SKM-1 treated with dmso at 0.1 percent for 144 hours (cell line): ENCODE measurements around the gene ZAR1L.
A peak's percentile ranks its signal among the peaks of the same experiment; 100 is the strongest.
"Not testable (repeated sequence)": the region's sequence is repeated elsewhere in the genome, so short reads cannot be mapped to it uniquely, and the experiment has no call there.

Experiments
- DNase-seq: peaks from one replicate; lab custom pipeline; 2025; ENCODE audit not compliant: unreplicated experiment; lab: John Stamatoyannopoulos, UW

The ZAR1L gene

GRCh38 chr13:32315238-32316027 is at the start of gene ZAR1L, which contains the start of gene BRCA2:
TSS of gene ZAR1L (minus strand) at chr13:32315363. CDS start at chr13:32311925, 3,438 bp downstream.
TSS of gene BRCA2 (plus strand) at chr13:32315508. CDS start at chr13:32316461, 953 bp downstream.
- DNase-seq: peak; percentile 78

GRCh38 chr13:32362574-32362973 is 47.4 kb upstream of the ZAR1L start:
- DNase-seq: peak; percentile 20

GRCh38 chr13:32355935-32356334 is 40.8 kb upstream of the ZAR1L start:
- DNase-seq: not testable (repeated sequence)

- no peak for DNase-seq
Measured at GRCh38 chr13:32354040-32354439, 38.9 kb upstream of the ZAR1L start.

- not testable (repeated sequence) for DNase-seq
Measured at GRCh38 chr13:32350839-32351441, 35.8 kb upstream of the ZAR1L start.

DNA sequence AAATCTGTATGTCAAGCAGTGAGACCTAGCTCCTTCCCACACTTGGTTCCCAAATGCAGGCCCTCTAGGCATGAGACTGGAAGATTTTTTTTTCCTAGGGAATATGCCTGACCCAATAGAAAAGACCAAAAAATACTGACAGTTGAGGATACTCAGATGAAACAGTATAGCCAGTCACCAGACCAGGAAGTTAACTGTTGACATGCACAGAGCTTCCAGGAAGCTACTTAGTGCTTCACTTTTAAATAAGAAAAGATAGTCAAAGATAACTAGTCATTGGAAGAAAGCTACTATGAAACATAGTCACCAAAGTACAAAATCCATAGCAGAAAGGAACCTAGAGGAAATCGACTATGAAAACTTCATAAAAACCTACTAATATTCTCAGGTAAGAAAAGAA is 32.5 kb upstream of the ZAR1L start:
- no peak for DNase-seq

GRCh38 chr13:32340914-32341313 is 25.8 kb upstream of the ZAR1L start:
- DNase-seq: no peak

GRCh38 chr13:32334671-32335070 is 19.5 kb upstream of the ZAR1L start:
- DNase-seq: no peak

GRCh38 chr13:32330441-32330840 is 15.3 kb upstream of the ZAR1L start:
- no peak for DNase-seq

- DNase-seq: no peak
Measured at GRCh38 chr13:32323912-32324311, 8.7 kb upstream of the ZAR1L start.

DNA sequence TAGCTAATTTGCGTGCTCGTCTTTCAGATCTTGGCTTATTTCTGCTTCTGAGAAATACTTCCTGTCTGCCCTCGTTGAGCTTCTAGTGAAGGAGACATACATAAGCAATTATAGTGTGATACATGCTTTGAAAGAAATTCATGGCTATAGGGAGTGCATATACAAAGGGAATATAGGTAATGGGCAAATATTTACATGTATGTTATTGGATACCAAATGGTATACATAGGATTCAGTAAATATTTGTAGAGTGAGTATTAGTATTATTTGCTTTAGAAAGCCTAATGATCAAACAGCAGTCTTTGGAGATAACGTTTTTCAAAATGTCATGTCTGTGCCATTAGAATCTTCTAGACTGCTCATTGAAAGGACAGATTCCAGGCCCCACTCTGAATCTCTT is 5.4 kb upstream of the ZAR1L start:
- DNase-seq: no peak

- DNase-seq: no peak
Measured at GRCh38 chr13:32317716-32318465, 2.7 kb upstream of the ZAR1L start.

DNA sequence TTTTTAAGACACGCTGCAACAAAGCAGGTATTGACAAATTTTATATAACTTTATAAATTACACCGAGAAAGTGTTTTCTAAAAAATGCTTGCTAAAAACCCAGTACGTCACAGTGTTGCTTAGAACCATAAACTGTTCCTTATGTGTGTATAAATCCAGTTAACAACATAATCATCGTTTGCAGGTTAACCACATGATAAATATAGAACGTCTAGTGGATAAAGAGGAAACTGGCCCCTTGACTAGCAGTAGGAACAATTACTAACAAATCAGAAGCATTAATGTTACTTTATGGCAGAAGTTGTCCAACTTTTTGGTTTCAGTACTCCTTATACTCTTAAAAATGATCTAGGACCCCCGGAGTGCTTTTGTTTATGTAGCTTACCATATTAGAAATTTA is 1.3 kb upstream of the ZAR1L start:
- peak; percentile 25 for DNase-seq

- no peak for DNase-seq
Measured at GRCh38 chr13:32316028-32316339, 821 bp upstream of the ZAR1L start.

DNA sequence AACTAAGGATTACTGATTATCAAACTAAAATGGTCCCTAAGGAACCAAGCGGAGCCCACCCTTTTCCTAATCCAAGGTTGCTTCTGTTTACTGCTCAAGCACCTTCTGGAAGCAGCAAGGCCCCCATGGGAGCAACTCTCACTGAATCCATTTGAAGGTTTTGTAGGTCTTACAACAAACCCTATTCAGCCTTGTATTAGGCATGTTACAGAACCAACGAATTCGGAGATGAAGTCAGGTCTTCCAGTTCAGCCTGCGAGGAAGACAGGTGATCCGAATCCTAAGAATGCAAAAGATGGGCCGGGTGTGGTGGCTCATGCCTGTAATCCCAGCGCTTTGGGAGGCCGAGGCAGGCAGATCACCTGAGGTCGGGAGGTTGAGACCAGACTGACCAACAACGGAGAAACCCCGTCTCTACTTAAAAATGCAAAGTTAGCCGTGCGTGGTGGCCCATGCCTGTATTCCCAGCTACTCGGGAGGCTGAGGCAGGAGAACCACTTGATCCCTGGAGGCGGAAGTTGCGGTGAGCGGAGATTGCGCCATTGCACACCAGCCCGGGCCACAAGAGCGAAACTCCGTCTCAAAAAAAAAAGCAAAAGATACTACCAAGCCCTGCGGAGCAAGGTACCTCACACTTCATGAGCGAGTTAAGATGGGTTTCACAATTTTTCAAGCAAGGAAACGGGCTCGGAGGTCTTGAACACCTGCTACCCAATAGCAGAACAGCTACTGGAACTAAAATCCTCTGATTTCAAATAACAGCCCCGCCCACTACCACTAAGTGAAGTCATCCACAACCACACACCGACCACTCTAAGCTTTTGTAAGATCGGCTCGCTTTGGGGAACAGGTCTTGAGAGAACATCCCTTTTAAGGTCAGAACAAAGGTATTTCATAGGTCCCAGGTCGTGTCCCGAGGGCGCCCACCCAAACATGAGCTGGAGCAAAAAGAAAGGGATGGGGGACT is 609 bp downstream of the ZAR1L start:
- peak; percentile 89 for DNase-seq

DNA sequence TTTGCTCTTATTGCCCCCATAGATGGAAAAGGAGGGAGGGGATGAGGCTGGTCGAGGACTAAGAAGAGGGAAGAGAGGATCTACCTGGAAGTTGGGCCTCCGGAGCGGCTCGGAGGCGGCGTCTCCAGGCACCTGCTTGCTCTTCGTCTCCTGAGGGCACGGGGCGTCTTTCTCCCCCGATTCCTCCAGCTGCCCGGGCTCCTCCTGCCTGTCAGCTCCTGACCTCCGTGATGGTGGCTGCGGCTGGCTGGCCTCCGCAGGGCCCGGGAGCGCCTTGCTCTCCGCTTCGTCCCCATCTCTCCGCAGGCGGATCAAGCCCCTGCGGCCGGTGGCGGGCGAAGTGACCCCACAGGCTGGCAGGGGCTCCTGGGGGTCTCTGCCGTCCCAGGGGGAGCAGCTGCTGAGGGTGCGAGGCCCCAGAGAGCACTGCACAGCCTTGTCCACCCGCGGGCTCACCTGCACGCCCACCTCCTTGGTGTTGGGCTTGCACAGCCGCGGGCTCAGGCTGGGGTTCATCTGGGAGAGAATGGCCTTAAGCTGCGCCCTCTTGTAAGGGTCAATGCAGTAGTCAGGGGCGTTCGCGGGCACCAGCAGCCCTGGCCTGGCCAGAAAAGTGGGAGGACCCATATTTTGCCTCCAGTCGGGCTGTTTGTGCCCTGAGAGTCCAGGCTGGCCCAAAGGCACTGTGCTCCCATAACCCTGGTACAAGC is 3.8 kb downstream of the ZAR1L start:
- no peak for DNase-seq

DNA sequence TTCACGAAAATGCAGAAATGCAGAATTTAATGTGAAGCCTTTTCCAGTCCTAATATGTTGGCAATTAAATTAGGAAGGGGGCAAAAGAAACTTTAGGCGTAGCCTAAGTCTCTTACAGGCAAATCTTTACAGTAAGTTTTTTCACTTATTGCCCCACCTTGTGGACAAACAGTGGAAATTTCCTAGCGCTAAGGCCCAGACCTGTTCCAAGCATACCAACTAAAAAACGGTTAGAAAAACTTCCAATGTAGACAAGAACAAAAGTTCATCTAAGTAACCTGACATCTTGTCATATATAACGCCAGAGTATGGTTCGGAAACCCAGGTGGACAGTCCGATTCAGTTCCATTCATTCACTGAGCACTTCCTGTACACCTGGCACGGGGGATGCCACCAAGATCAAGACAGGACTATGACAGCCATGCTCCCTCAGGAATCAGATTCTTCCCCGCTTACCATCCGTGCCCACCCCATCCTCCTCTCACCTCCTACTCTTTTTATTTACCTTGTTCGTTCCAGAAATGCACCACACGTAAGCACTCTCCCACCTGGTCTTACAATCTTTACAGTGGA is 4.9 kb downstream of the ZAR1L start:
- peak; percentile 85 for DNase-seq

DNA sequence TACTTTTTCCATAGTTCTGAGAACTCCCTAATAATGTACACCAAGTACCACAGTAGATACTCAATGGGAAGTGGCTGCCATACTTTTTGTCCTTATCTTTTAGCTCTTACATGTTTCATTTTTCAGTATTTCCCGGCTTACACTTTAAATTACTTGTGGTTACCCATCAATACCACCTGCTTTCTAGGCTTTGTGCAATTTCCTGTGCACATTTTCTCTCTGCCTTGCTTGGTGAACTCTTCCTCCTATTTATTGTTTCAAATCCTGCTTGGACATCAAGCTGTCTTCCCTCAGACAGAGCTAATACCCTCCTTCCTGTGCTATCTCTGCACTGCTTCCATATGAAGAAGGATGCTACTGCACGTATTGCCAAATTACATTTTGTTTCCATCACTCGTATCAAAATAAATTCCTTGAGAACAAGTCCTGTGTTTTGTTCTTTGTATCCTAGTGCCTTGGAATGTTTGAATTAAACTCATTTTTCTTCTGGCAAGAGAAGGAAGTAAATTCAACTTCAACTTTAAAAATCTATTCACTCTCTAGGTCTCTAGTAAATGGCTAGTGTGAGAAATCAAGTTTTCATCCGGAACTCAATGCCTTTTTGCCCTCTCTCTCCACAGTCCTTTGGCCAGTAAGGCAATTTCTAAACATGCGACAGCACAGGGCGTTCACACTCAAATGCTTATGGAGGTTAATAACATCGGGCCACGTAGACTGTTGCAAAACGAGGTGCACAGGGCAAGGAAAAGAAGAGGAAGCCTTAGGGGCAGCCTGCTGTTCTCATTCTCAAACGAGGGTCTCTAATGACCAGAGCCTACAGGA is 5.6 kb downstream of the ZAR1L start:
- DNase-seq: peak; percentile 85

DNA sequence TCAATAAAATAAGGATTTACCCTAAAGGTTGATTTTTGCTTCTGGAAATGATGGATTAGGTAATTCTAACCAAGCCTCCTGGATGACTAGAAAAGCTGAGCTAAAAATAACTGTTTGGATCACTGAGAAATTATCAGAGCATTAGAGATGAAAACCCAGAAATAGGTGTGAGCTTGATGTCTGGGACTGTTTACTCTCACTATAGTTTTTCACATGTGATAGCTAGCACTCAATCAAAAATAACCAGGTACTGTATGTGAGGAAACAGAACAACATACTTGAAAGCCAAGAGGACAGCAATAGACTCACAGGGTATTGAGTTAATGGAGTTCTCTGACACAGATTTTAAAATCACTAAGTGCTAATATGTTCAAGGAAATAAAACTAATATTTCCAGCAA is 9.5 kb downstream of the ZAR1L start:
- DNase-seq: no peak
